Cardiac muscle cell (in vitro differentiated cells and primary cell): ENCODE data around the gene NOTCH2. TPM values are rescaled to one million over a fixed set of nuclear protein-coding genes. Genes with fewer than 3 reads are reported as not detected.
A peak's percentile ranks its signal among the peaks of the same experiment; 100 is the strongest.
"Not testable (repeated sequence)": the region's sequence is repeated elsewhere in the genome, so short reads cannot be mapped to it uniquely, and the experiment has no call there.

Experiments used
- DNase-seq, 2 donors: peaks; one replicate each; pipeline versions ENCODE4 v3.0.0 to v3.0.0-alpha.2; 2010 to 2017; ENCODE audit warnings: low read depth in 1 of 2, low spot score in 1 of 2
- H3K27ac ChIP-seq: fragments of 200-600 bp; sonication (generic); 2 replicates; pipeline ENCODE4 v1.5.1; 2016
- H3K27me3 ChIP-seq: fragments of 200-600 bp; sonication (generic); 2 replicates; pipeline ENCODE4 v1.6.0; 2016; ENCODE audit warnings: control low read depth
- H3K36me3 ChIP-seq: fragments of 200-600 bp; sonication (generic); 2 replicates; pipeline ENCODE4 v1.5.1; 2016; ENCODE audit warnings: control low read depth
- H3K4me1 ChIP-seq: fragments of 200-600 bp; sonication (generic); 2 replicates; pipeline ENCODE4 v1.8.1; 2017; ENCODE audit warnings: low read depth, mild to moderate bottlenecking, mixed run types
- H3K4me3 ChIP-seq: fragments of 200-600 bp; sonication (generic); 2 replicates; pipeline ENCODE4 v1.5.1; 2016; ENCODE audit warnings: mild to moderate bottlenecking
- H3K9me3 ChIP-seq: fragments of 200-600 bp; sonication (generic); 2 replicates; pipeline ENCODE4 v1.5.1; 2017; ENCODE audit warnings: low read depth, mild to moderate bottlenecking, control low read depth
- polyA plus RNA-seq: library from polyadenylated mRNA; unstranded; fragments of >200 nt; fragmentation: Nextera tagmentation; extraction: Ambion mirVana; gene quantifications from 2 replicates; pipeline ENCODE4 v1.2.1, GENCODE V29; 2016
- total RNA-seq: library from RNA; depleted of rRNA; stranded (reverse); fragments of >200 nt; gene quantifications from 2 replicates; pipeline ENCODE4 v1.2.3, GENCODE V29; 2016

The NOTCH2 gene
- total and polyA plus RNA-seq, 2 experiments from 2014 or later = 25.6 to 52.3 TPM

- H3K4me3 ChIP-seq, DNase-seq, H3K4me1 ChIP-seq, H3K36me3 ChIP-seq, H3K9me3 ChIP-seq, H3K27me3 ChIP-seq, H3K27ac ChIP-seq: not testable (repeated sequence)
Observed at GRCh38 chr1:120098986-120099759, 29.7 kb upstream of the NOTCH2 start.

- not testable (repeated sequence) for H3K27ac ChIP-seq, H3K36me3 ChIP-seq, H3K9me3 ChIP-seq, H3K4me3 ChIP-seq, H3K4me1 ChIP-seq, H3K27me3 ChIP-seq, DNase-seq
Observed at GRCh38 chr1:120096981-120097545, 27.6 kb upstream of the NOTCH2 start.

- H3K27me3 ChIP-seq, H3K9me3 ChIP-seq, DNase-seq: not testable (repeated sequence)
Observed at GRCh38 chr1:120093548-120094181, 24.2 kb upstream of the NOTCH2 start.

GRCh38 chr1:120092232-120093218, 23.1 kb upstream of the NOTCH2 start:
- not testable (repeated sequence) for H3K4me1 ChIP-seq, H3K9me3 ChIP-seq, H3K36me3 ChIP-seq, H3K27ac ChIP-seq, H3K27me3 ChIP-seq, H3K4me3 ChIP-seq, DNase-seq

More at GRCh38 chr1:120093548-120094181, 24.2 kb upstream of the NOTCH2 start:
- H3K4me1 ChIP-seq, H3K36me3 ChIP-seq, H3K4me3 ChIP-seq, H3K27ac ChIP-seq: not testable (repeated sequence)

- H3K36me3 ChIP-seq, H3K4me3 ChIP-seq, DNase-seq, H3K9me3 ChIP-seq, H3K27me3 ChIP-seq, H3K4me1 ChIP-seq, H3K27ac ChIP-seq: not testable (repeated sequence)
Observed at GRCh38 chr1:120090830-120091229, 21.4 kb upstream of the NOTCH2 start.

GRCh38 chr1:120087959-120088358, 18.5 kb upstream of the NOTCH2 start:
- not testable (repeated sequence) for H3K27ac ChIP-seq, H3K36me3 ChIP-seq, H3K4me1 ChIP-seq, H3K27me3 ChIP-seq, H3K4me3 ChIP-seq, H3K9me3 ChIP-seq
- DNase-seq = peak in 1 of 2 donors; percentile 19

GRCh38 chr1:120069920-120070214, 405 bp upstream of the NOTCH2 start:
- H3K4me3 ChIP-seq, H3K36me3 ChIP-seq, DNase-seq, H3K4me1 ChIP-seq, H3K9me3 ChIP-seq, H3K27ac ChIP-seq, H3K27me3 ChIP-seq: not testable (repeated sequence)

GRCh38 chr1:120068683-120069066, 787 bp downstream of the NOTCH2 start:
- DNase-seq, H3K27me3 ChIP-seq, H3K4me1 ChIP-seq, H3K9me3 ChIP-seq, H3K36me3 ChIP-seq: not testable (repeated sequence)
- Histone ChIP-seq H3K4me3 (peak overlapping the region; percentile 79), H3K27ac (peak overlapping the region; percentile 87)

GRCh38 chr1:120048208-120048607, 21.3 kb downstream of the NOTCH2 start:
- H3K36me3 ChIP-seq, H3K4me3 ChIP-seq, H3K27me3 ChIP-seq, H3K27ac ChIP-seq, H3K9me3 ChIP-seq, H3K4me1 ChIP-seq: not testable (repeated sequence)
- DNase-seq = peak in 1 of 2 donors; percentile 45

GRCh38 chr1:120041771-120042170, 27.7 kb downstream of the NOTCH2 start:
- not testable (repeated sequence) for H3K4me1 ChIP-seq, H3K27me3 ChIP-seq, H3K27ac ChIP-seq, H3K9me3 ChIP-seq, H3K4me3 ChIP-seq, DNase-seq, H3K36me3 ChIP-seq

- H3K27me3 ChIP-seq, H3K4me1 ChIP-seq, H3K27ac ChIP-seq, H3K36me3 ChIP-seq, H3K4me3 ChIP-seq, H3K9me3 ChIP-seq, DNase-seq: not testable (repeated sequence)
Observed at GRCh38 chr1:120032253-120032652, 37.2 kb downstream of the NOTCH2 start.

- H3K9me3 ChIP-seq = not testable (repeated sequence)
Observed at GRCh38 chr1:120023791-120024190, 45.7 kb downstream of the NOTCH2 start.

GRCh38 chr1:120014978-120015377, 54.5 kb downstream of the NOTCH2 start:
- H3K27ac ChIP-seq, H3K4me3 ChIP-seq, DNase-seq, H3K27me3 ChIP-seq, H3K9me3 ChIP-seq, H3K36me3 ChIP-seq, H3K4me1 ChIP-seq: not testable (repeated sequence)

More at GRCh38 chr1:120023791-120024190, 45.7 kb downstream of the NOTCH2 start:
- not testable (repeated sequence) for H3K27me3 ChIP-seq, H3K36me3 ChIP-seq, H3K4me3 ChIP-seq, H3K27ac ChIP-seq, H3K4me1 ChIP-seq, DNase-seq
